Ammon's horn (tissue), 1 donor: ENCODE results near the gene VSIR.

ENCODE experiments used
- DNase-seq: peaks from one replicate; pipeline ENCODE4 v3.0.0-alpha.2; 2016; ENCODE audit warnings: low spot score

The VSIR gene

GRCh38 chr10:71806704-71807556 is 33.6 kb upstream of the VSIR start:
- DNase-seq: no peak

- no peak for DNase-seq
Observed at GRCh38 chr10:71805776-71806703, 32.7 kb upstream of the VSIR start.

GRCh38 chr10:71804077-71804476 is 30.8 kb upstream of the VSIR start:
- DNase-seq: peak; percentile 71

- no peak for DNase-seq
Observed at GRCh38 chr10:71802715-71803488, 29.6 kb upstream of the VSIR start.

GRCh38 chr10:71802235-71802634 is 28.9 kb upstream of the VSIR start:
- no peak for DNase-seq

- DNase-seq: peak; percentile 34
Observed at GRCh38 chr10:71801361-71801760, 28.0 kb upstream of the VSIR start.

- DNase-seq: no peak
Observed at GRCh38 chr10:71799608-71800453, 26.5 kb upstream of the VSIR start.

GRCh38 chr10:71799112-71799511 is 25.8 kb upstream of the VSIR start:
- DNase-seq: no peak

- DNase-seq: no peak
Observed at GRCh38 chr10:71798308-71798624, 24.9 kb upstream of the VSIR start.

- DNase-seq: peak; percentile 48
Observed at GRCh38 chr10:71797533-71798307, 24.4 kb upstream of the VSIR start.

GRCh38 chr10:71796749-71797405 is 23.6 kb upstream of the VSIR start:
- DNase-seq: no peak

GRCh38 chr10:71795248-71795647 is 21.9 kb upstream of the VSIR start:
- DNase-seq: no peak

GRCh38 chr10:71790749-71791440 is 17.6 kb upstream of the VSIR start:
- DNase-seq: no peak

GRCh38 chr10:71789871-71790270 is 16.6 kb upstream of the VSIR start:
- DNase-seq: no peak

GRCh38 chr10:71788954-71789353 is 15.6 kb upstream of the VSIR start:
- DNase-seq: no peak

GRCh38 chr10:71784679-71785272 is 11.5 kb upstream of the VSIR start:
- DNase-seq: no peak

- no peak for DNase-seq
Observed at GRCh38 chr10:71783917-71784678, 10.8 kb upstream of the VSIR start.

- no peak for DNase-seq
Observed at GRCh38 chr10:71782917-71783490, 9.7 kb upstream of the VSIR start.
